Epithelial cell of proximal tubule (primary cell): ENCODE results near the gene GIGYF2. TPM values are rescaled to one million over a fixed set of nuclear protein-coding genes. Genes with fewer than 3 reads are reported as not detected.
"Not testable (repeated sequence)": the region's sequence is repeated elsewhere in the genome, so short reads cannot be mapped to it uniquely, and the experiment has no call there.

Source experiments
- DNase-seq: peaks from one replicate; pipeline ENCODE4 v3.0.0-alpha.2; 2011; ENCODE audit warnings: low read depth
- H3K4me3 ChIP-seq: 2 replicates; pipeline ENCODE4 v1.5.1; 2011; ENCODE audit warnings: low read depth, mild to moderate bottlenecking, low read length
- total RNA-seq: library from RNA; depleted of rRNA; stranded (reverse); fragments of >200 nt; gene quantifications from 2 replicates; pipeline ENCODE4 v1.2.3, GENCODE V29; 2015
- TF ChIP-seq, protein P1 (sequence below): conservative IDR thresholded peaks from 2 replicates; pipeline ENCODE4 v1.5.1; 2012; ENCODE audit warnings: low read depth, mild to moderate bottlenecking, low read length

The GIGYF2 gene
- total RNA-seq, 1 donor from 2014 or later, result 24.0 TPM

DNA sequence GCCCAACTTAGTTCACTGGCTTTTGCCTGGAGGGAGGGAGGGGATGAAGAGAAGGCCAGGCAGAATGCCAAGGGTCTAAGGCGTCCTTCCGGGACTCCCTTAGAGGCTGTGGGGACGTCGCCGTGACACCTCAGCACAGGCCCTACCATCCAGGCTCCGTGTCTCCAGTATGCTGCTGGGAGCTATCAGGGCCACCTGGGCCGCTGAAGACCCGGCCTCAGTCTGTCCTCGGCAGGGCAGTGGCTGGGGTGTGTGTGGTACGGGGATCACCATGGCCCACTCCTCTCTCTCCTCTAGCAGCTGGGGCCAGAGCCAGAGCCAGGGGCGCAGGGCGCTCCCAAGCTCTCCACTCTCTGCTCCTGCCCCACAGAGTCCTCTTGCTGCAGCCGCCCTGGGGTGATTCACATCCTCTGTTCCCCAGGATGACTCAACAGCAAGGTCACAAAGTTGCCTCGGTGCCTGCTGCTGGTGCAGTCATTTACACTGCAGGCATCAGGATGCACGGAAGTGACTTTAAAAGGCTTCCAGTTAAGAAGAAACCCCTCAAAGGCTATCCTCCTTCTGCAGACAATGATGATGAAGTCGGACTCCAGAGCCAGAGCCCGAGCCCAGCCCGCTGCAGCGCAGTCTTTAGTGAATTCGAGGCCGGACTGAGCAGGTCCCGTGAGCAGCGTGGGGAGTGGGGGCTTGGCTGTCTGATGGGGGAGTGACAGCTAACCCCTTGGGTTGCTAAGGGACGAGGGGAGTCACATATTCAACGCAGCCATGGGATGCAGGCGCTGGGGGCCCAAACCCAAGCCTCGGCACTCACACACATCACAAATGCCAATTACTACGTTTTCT is 204.8 kb downstream of the GIGYF2 start:
- H3K4me3 ChIP-seq, result no peak overlapping the region
- peak; percentile 35 for DNase-seq
- TF ChIP-seq, protein P1, sequence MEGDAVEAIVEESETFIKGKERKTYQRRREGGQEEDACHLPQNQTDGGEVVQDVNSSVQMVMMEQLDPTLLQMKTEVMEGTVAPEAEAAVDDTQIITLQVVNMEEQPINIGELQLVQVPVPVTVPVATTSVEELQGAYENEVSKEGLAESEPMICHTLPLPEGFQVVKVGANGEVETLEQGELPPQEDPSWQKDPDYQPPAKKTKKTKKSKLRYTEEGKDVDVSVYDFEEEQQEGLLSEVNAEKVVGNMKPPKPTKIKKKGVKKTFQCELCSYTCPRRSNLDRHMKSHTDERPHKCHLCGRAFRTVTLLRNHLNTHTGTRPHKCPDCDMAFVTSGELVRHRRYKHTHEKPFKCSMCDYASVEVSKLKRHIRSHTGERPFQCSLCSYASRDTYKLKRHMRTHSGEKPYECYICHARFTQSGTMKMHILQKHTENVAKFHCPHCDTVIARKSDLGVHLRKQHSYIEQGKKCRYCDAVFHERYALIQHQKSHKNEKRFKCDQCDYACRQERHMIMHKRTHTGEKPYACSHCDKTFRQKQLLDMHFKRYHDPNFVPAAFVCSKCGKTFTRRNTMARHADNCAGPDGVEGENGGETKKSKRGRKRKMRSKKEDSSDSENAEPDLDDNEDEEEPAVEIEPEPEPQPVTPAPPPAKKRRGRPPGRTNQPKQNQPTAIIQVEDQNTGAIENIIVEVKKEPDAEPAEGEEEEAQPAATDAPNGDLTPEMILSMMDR, result no peak

DNA sequence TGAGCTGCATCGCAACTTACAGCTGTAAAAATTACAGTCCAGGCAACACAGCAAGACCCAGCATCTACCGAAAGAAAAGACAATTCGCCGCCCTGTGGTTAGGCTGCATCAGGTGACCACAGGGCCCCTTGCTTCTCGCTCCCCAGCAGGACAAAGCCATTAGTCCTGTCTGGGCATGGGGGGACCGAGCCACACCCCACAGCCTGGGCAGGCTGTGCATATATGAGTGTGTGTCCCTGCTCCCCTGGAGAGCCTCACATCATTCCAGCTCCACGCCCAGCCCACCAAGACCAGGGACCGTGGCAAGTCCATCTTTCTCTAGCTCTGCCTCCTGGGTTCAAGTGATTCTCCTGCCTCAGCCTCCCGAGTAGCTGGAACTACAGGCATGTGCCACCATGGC is 206.9 kb downstream of the GIGYF2 start:
- no peak overlapping the region for H3K4me3 ChIP-seq
- no peak for DNase-seq
- TF ChIP-seq, protein P1, result no peak

GRCh38 chr2:232906867-232907717 is 210.0 kb downstream of the GIGYF2 start:
- not testable (repeated sequence) for H3K4me3 ChIP-seq

GRCh38 chr2:232907718-232908085 is 210.6 kb downstream of the GIGYF2 start:
- not testable (repeated sequence) for DNase-seq, H3K4me3 ChIP-seq

More at GRCh38 chr2:232906867-232907717, 210.0 kb downstream of the GIGYF2 start:
- DNase-seq, result not testable (repeated sequence)

DNA sequence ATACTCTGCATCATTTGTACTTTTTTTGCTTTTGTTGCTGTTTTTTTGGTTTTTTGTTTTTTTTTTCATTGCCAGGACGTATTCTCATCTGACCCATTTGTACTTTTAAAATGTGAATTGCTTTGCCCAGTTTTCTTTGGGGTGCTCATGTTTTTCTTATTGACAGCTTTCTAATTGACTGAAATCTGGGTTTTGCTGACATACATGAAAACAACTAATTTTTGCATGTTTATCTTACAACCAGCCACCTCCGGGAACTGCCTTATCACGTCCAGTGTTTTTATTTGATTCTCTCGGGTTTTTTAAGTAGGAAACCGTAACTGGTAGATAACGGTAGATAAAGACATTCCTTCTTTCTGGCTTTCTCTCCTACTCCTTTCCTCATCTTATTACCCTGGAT is 211.6 kb downstream of the GIGYF2 start:
- no peak overlapping the region for H3K4me3 ChIP-seq
- TF ChIP-seq, protein P1, result no peak
- no peak for DNase-seq

Other genes starting within 250 kb of the GIGYF2 start
- gene ALPI, start 241.2 kb upstream of the GIGYF2 start, total RNA-seq, result not detected in 2 replicates
- gene ECEL1, start 209.5 kb upstream of the GIGYF2 start, total RNA-seq, result not detected in 2 replicates
- not detected in 2 replicates for gene PRSS56, start 176.9 kb upstream of the GIGYF2 start, total RNA-seq
- gene CHRND, start 171.2 kb upstream of the GIGYF2 start, total RNA-seq, result not detected in 2 replicates
- not detected in 2 replicates for gene CHRNG, start 157.6 kb upstream of the GIGYF2 start, total RNA-seq
- gene TIGD1, start 146.8 kb upstream of the GIGYF2 start, total RNA-seq, result 1.2 and 2.5 TPM in 2 replicates
- gene EIF4E2, start 146.6 kb upstream of the GIGYF2 start, total RNA-seq, result 96.0 and 103 TPM in 2 replicates
- gene EFHD1, start 63.7 kb upstream of the GIGYF2 start, total RNA-seq, result 10.3 and 16.6 TPM in 2 replicates
- not detected in 2 replicates for gene KCNJ13, start 79.2 kb downstream of the GIGYF2 start, total RNA-seq
- 1.2 and 5.0 TPM in 2 replicates for gene SNORC, start 172.9 kb downstream of the GIGYF2 start, total RNA-seq